GM19328 (cell line): ENCODE data around the gene EPHA8.

ENCODE experiments used
- ATAC-seq: cut with Tn5 transposase; IDR thresholded peaks from one replicate; pipeline ENCODE4 v1.9.1; 2021; ENCODE audit warnings: mild to moderate bottlenecking, moderate library complexity; ENCODE audit not compliant: unreplicated experiment

EPHA8 gene

DNA sequence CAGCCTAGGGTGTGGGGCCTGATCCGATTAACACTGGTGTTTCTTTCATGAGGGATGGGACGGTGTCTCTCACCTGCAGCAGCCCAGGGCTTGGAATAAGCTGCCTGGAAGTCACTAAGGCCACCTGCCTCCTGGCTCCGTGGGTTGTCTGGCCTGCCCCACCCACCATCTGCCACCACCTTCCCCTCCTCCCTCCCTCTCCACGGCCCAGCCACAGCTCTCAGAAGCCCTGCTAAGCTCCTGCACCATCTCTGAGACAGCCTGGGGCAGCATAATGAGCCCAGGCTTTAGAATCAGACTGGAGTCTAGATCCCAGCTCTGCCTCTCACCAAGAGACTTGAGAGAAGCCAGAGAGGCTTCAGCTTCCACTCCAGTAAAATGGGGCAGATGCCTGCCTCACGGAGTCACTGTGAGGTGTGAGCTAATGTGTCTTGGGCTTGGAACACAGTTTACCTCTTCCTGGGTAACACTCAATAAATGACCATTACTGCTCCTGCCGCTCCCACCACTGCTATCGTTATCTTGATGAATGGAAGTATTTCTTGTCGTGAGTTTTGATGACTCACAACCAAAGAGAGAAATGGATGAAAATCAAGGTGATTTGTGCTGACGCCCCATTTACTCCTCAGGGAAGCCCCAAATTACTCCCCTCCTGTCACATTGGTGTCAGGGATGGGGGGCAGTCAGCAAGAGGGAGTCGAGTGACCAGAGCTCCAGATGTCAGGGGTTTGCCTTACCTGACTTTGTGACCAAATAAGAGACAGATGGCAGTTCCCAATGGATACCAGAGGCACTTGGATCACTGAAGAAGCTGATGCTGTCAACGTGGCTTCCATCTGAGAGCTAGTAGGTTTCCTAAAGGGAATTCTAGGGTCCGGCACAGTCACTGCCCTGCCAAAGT lies 49.6 kb downstream of the EPHA8 start:
- no peak for ATAC-seq

- no peak for ATAC-seq
These were observed 50.3 kb downstream of the EPHA8 start for GRCh38 chr1:22613572-22613918.

- no peak for ATAC-seq
These were observed 50.7 kb downstream of the EPHA8 start for GRCh38 chr1:22613951-22614350.

DNA sequence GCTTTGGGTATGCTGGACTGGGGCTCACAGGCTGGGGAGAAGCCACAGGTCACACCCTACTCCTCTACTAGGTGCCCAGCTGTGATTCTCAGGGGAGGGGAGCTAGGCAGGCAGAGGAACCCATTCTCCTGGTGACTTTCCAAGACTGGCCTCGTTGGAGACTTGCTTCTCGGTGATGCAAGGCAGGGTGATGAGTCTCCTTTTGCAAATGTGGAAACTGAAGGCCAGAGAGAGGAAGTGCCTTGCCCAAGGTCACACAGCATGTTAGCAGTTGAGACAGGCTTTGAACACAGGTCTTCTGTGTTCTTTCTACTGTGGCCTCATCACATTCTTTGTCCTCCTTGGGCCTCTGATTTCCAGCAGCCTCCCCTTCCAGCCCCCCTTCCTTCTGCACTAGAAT lies 52.6 kb downstream of the EPHA8 start:
- no peak for ATAC-seq

DNA sequence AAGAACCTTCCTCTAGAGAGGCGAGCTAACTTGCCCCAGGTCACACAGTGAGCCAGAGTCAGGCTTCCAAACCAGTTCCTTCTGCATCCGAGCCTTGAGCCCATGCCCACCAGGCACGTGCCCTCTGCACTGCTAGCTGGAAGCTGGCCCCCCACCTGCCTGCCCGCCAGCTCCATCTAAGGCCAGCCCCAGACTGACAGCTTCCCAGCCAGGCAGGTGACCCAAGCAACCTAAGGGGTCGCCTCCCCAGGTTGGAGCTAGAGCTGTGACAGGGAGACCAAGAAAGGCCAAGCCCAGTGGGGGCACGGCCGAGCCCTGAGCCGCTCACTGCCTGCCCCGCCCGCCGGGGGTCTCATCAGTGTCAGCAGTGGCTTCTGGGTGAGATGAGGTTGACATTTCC lies 53.3 kb downstream of the EPHA8 start:
- ATAC-seq: no peak

DNA sequence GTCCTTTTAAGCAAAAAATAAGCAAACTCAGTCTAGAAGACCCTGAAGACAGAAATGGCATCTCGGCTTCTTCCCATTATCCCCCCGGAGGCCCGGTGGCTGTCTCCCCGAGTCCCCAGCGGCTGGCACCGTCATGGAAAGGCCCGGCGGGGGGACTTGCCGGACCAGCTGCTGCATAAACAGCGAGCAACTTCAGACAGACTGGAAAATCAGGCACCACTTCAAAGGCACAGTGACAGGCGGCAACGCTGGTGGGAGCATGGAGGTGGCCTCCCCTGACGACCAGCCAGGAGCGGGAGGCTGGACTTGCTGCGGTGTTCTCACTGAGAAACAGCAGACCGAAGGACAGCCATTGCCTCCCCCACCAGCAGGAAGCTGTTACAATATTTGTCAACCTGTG lies 54.8 kb downstream of the EPHA8 start:
- no peak for ATAC-seq

DNA sequence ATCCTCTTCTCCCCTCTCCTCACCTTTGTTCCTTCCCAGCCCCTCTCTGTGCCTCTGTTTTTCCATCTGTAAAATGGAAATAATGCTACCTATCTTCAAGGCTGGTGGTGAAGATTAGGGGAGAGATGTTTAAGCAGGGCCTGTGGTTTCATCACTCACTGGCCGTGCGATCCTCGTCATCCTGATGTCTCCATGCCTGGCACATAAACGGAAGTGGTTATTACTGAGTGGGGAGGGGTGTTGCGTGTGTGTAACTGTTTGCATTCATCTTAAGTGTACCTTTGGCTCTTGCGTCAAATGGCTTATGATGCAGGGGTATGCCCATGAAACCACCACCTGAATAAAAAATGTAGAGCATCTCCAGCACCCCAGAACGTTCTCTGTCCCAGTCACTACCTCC lies 56.0 kb downstream of the EPHA8 start:
- no peak for ATAC-seq

DNA sequence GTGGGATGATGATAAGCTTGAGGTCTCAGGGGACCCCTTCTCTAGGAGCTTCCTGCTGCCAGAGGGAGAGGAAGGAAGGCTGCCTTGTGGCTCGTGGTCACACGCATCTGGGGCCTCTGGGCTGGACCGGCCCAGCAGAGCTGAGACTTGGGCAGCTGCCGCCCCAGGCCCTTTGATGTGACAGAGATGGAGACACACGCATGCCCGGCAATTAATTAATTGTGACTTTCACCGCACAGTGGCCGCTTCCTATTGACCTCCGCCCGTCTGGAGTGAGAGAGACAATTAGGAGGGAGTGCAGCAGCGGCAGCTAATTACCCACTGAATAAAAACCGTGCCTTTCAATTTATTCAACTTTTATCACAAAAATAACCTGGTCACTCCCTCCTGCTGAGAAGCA lies 56.5 kb downstream of the EPHA8 start:
- no peak for ATAC-seq

DNA sequence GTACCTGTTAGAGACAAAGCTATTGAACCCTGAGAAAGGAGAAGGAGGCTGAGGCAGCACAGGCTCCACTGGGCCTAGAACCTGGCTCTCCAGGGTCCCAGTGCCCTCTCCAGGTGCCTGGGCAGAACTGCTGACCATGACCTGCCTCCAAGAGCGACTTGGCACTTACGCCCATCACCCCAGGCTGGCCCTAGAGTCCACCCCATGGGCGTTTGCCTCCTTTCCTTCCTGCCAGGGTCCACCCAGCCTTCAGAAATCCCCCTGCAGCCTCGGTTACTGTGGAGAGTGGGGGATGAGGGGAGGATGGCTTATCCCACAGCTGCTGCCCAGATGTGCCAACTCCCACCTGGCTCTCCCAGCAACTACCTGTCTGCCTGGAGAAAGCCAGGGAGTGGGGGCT lies 58.5 kb downstream of the EPHA8 start:
- no peak for ATAC-seq

- no peak for ATAC-seq
These were observed 62.1 kb downstream of the EPHA8 start for GRCh38 chr1:22625262-22625925.

- no peak for ATAC-seq
These were observed 63.2 kb downstream of the EPHA8 start for GRCh38 chr1:22626237-22627157.

- no peak for ATAC-seq
These were observed 64.0 kb downstream of the EPHA8 start for GRCh38 chr1:22627331-22627730.

- no peak for ATAC-seq
These were observed 65.6 kb downstream of the EPHA8 start for GRCh38 chr1:22628698-22629444.

DNA sequence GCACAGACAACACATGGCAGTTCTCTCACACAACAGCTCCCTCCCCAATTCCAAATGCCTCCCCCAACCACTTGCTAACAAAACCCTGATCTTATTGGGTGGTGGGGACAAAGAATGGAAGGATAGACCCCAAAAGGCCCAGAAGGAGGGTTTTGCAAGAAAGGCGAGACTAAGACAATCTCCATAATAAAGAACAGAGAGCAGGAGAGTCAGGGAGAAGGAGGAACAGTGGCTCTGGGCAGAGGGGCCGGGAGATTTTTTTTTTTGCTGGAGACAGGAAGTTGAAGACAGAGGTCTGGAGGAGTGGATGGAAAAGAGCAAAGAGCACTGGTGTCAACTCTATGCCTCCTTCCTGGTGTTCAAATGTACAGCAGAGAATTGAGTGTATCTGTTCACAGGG lies 66.6 kb downstream of the EPHA8 start:
- ATAC-seq: no peak

- ATAC-seq: no peak
These were observed 70.6 kb downstream of the EPHA8 start for GRCh38 chr1:22633697-22634463.

- no peak for ATAC-seq
These were observed 72.1 kb downstream of the EPHA8 start for GRCh38 chr1:22635436-22635835.

- no peak for ATAC-seq
These were observed 73.1 kb downstream of the EPHA8 start, which contains the start of gene C1QA for GRCh38 chr1:22636353-22636752. Gene C1QA (plus strand): TSS chr1:22636628. CDS start chr1:22637617, 989 bp downstream.

GRCh38 chr1:22636927-22637326 lies 73.6 kb downstream of the EPHA8 start:
- ATAC-seq: no peak

DNA sequence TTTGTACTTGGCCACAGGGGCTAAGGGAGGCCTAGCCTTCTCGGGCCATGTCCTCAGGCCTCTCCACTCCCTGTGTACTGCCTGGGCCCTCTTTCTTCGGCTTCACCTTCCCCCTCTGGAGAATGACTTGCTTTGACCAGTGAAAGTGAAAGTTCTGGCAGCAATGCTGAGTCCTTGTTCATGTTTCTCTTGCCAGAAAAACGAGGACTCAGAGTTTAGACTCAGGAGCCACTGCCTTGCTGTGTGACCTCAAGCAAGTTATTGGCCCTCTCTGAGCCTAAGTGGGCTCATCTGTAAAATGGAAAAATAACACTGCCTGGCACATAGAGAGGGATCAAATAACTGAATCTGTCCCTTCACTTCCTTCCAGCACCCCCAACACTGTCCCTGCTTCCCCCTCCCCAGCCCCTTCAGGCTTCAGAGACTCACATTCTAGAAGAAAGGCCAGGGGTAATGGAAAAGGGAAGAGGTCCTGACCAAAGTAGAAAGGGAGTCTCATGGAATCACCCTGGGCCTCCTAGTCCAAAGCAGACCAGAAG lies 74.7 kb downstream of the EPHA8 start:
- ATAC-seq: no peak
